Liver (tissue), 9 donors: ENCODE measurements around the gene GMPR. TPM values are rescaled to one million over a fixed set of nuclear protein-coding genes. Genes with fewer than 3 reads are reported as not detected.

Source experiments
- DNase-seq: peaks from one replicate; pipeline ENCODE4 v3.0.0-alpha.2; 2017; ENCODE audit warnings: low spot score
- H3K27ac ChIP-seq, 2 donors: one replicate each; pipeline ENCODE4 v1.7.0; 2013; ENCODE audit warnings: inconsistent platforms in 2 of 2, low read length in 2 of 2, control low read depth in 1 of 2, low read depth in 1 of 2, mild to moderate bottlenecking in 1 of 2
- H3K27me3 ChIP-seq, 4 donors: one replicate each; pipeline versions ENCODE4 v1.6.1 to v1.7.0; 2013; ENCODE audit warnings: low read length in 3 of 4, inconsistent platforms in 1 of 4, mild to moderate bottlenecking in 1 of 4, moderate library complexity in 1 of 4; ENCODE audit not compliant: control insufficient read depth in 4 of 4, insufficient read depth in 4 of 4
- H3K36me3 ChIP-seq, 4 donors: one replicate each; pipeline versions ENCODE4 v1.6.1 to v1.7.0; 2013; ENCODE audit warnings: low read length in 3 of 4, mild to moderate bottlenecking in 3 of 4, low read depth in 1 of 4, moderate library complexity in 1 of 4; ENCODE audit not compliant: control insufficient read depth in 4 of 4, insufficient read depth in 3 of 4
- H3K4me1 ChIP-seq, 4 donors: one replicate each; pipeline versions ENCODE4 v1.6.1 to v1.7.0; 2013; ENCODE audit warnings: low read length in 3 of 4, mild to moderate bottlenecking in 3 of 4, moderate library complexity in 1 of 4; ENCODE audit not compliant: control insufficient read depth in 4 of 4, insufficient read depth in 4 of 4
- H3K4me3 ChIP-seq, 3 donors: one replicate each; pipeline versions ENCODE4 v1.6.1 to v1.7.0; 2013; ENCODE audit warnings: low read length in 3 of 3, control low read depth in 1 of 3, low read depth in 1 of 3, mild to moderate bottlenecking in 1 of 3
- H3K9ac ChIP-seq, 2 donors: one replicate each; pipeline ENCODE4 v1.7.0; 2013; ENCODE audit warnings: low read length in 2 of 2, mild to moderate bottlenecking in 2 of 2, moderate library complexity in 2 of 2, control low read depth in 1 of 2, low read depth in 1 of 2
- H3K9me3 ChIP-seq, 4 donors: one replicate each; pipeline versions ENCODE4 v1.6.1 to v1.7.0; 2013; ENCODE audit warnings: low read length in 3 of 4; ENCODE audit not compliant: control insufficient read depth in 4 of 4
- ATF3 ChIP-seq: IDR thresholded peaks from 2 replicates; pipeline ENCODE4 v1.6.1; 2016; ENCODE audit warnings: antibody characterized with exemption
- EGR1 ChIP-seq, 2 donors: IDR thresholded peaks; 2 replicates each; pipeline ENCODE4 v1.6.1; 2016 to 2018; ENCODE audit warnings: antibody characterized with exemption in 2 of 2, low read depth in 2 of 2
- FOXA1 ChIP-seq: IDR thresholded peaks from 2 replicates; pipeline ENCODE4 v1.6.1; 2016; ENCODE audit warnings: antibody characterized with exemption
- FOXA2 ChIP-seq: IDR thresholded peaks from 2 replicates; pipeline ENCODE4 v1.6.1; 2016; ENCODE audit warnings: antibody characterized with exemption
- HNF4A ChIP-seq, 2 donors: conservative IDR thresholded peaks; 2 replicates each; pipeline ENCODE4 v1.6.1; 2016; ENCODE audit warnings: antibody characterized with exemption in 2 of 2, mild to moderate bottlenecking in 2 of 2
- HNF4G ChIP-seq: IDR thresholded peaks from 2 replicates; pipeline ENCODE4 v1.6.1; 2016; ENCODE audit warnings: antibody characterized with exemption
- JUND ChIP-seq, 2 donors: IDR thresholded peaks; 2 replicates each; pipeline ENCODE4 v1.6.1; 2016; ENCODE audit warnings: antibody characterized with exemption in 2 of 2
- MAX ChIP-seq: IDR thresholded peaks from 2 replicates; pipeline ENCODE4 v1.6.1; 2016; ENCODE audit warnings: antibody characterized with exemption
- NR2F2 ChIP-seq: IDR thresholded peaks from 2 replicates; pipeline ENCODE4 v1.6.1; 2016; ENCODE audit warnings: antibody characterized with exemption
- RAD21 ChIP-seq, 2 donors: IDR thresholded peaks; 2 replicates each; pipeline ENCODE4 v1.6.1; 2016; ENCODE audit warnings: antibody characterized with exemption in 2 of 2, mild to moderate bottlenecking in 2 of 2
- RXRA ChIP-seq, 2 donors: IDR thresholded peaks; 2 replicates each; pipeline ENCODE4 v1.6.1; 2017 to 2018; ENCODE audit warnings: antibody characterized with exemption in 2 of 2, mild to moderate bottlenecking in 1 of 2
- SP1 ChIP-seq: IDR thresholded peaks from 2 replicates; pipeline ENCODE4 v1.6.1; 2018; ENCODE audit warnings: antibody characterized with exemption, mild to moderate bottlenecking
- TAF1 ChIP-seq: conservative IDR thresholded peaks from 2 replicates; pipeline ENCODE4 v1.6.1; 2016; ENCODE audit warnings: antibody characterized with exemption, mild to moderate bottlenecking
- YY1 ChIP-seq: IDR thresholded peaks from 2 replicates; pipeline ENCODE4 v1.6.1; 2016; ENCODE audit warnings: antibody characterized with exemption, mild to moderate bottlenecking
- ZBTB33 ChIP-seq: IDR thresholded peaks from 2 replicates; pipeline ENCODE4 v1.6.1; 2016; ENCODE audit warnings: antibody characterized with exemption
- WGBS: extraction: QIAGEN DNeasy Blood & Tissue Kit; methylation state at CpG from one replicate; pipeline ENCODE4 v1.1.7; 2013; 5-methylcytosine and 5-hydroxymethylcytosine counted together
- polyA plus RNA-seq, 2 donors: library from polyadenylated mRNA; stranded (reverse) in 1 of 2; unstranded in 1 of 2; fragments of 200-250 nt in 1 of 2; fragments of >200 nt in 1 of 2; fragmentation: Nextera tagmentation in 1 of 2; extraction: Ambion mirVana in 1 of 2; gene quantifications; one replicate each; pipeline versions ENCODE4 v1.2.1 to v1.2.3, GENCODE V29; 2013 to 2015
- total RNA-seq, 2 donors: library from RNA; depleted of rRNA; stranded (reverse); fragments of >200 nt; gene quantifications; one replicate each; pipeline ENCODE4 v1.2.3, GENCODE V29; 2014
- TF ChIP-seq, protein P1 (sequence below): IDR thresholded peaks from 2 replicates; pipeline ENCODE4 v1.6.1; 2016; ENCODE audit warnings: antibody characterized with exemption, mild to moderate bottlenecking
- TF ChIP-seq, protein P2 (sequence below): fragments of 150-350 bp; IDR thresholded peaks from 2 replicates; pipeline ENCODE4 v1.5.1; 2017; ENCODE audit warnings: improper control_type of control experiment, low read depth, low read length; ENCODE audit not compliant: missing input control
- donor health status: healthy.
- donor health status: healthy.
- donor health status: healthy.
- donor health status: healthy.
- donor health status: healthy.

The GMPR gene
- total and polyA plus RNA-seq, 4 donors: 2.1 to 50.2 (median 4.2) TPM

DNA sequence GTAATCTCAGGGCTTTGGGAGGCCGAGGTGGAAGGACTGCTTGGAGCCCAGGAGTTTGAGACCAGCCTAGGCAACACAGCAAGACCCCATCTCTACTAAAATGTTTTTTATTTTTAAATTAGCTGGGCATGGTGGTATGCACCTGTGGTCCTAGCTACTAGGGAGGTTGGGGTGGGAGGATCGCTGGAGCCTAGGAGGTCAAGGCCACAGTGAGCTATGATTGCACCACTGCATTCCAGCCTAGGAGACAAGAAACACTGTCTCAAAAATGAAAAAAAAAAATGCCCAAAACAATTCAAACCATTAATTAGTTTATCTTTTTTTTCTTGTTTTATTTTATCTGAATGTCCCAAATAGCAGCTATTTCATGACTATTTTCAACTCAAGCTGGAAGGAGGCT lies 85.8 kb downstream of the GMPR start:
- H3K36me3 ChIP-seq: peaks cover 3 to 20% (median 14%) of the 10 kb centered on the region in 4 donors
- H3K9ac ChIP-seq: no peak overlapping the region
- 94% methylated on average over 2 of the region's 2 CpGs for whole genome bisulfite sequencing
- H3K4me1 ChIP-seq: no peaks in the 10 kb centered on the region
- no peaks in the 10 kb centered on the region for H3K27me3 ChIP-seq
- no peaks in the 10 kb centered on the region for H3K9me3 ChIP-seq
- DNase-seq: no peak
- TF ChIP-seq RXRA (IDR thresholded peaks at IDR 0.05) (no peak), ZBTB33 (no peak), NR2F2 (no peak), RAD21 (IDR thresholded peaks at IDR 0.05) (no peak), HNF4G (no peak), SP1 (no peak), FOXA1 (no peak), FOXA2 (no peak), MAX (no peak), YY1 (no peak), JUND (IDR thresholded peaks at IDR 0.05) (no peak), ATF3 (no peak), TAF1 (no peak), EGR1 (IDR thresholded peaks at IDR 0.05; ENCODE audit: low read depth in 2 of 2) (no peak), HNF4A (conservative IDR thresholded peaks at IDR 0.05) (no peak)
- TF ChIP-seq, protein P1, sequence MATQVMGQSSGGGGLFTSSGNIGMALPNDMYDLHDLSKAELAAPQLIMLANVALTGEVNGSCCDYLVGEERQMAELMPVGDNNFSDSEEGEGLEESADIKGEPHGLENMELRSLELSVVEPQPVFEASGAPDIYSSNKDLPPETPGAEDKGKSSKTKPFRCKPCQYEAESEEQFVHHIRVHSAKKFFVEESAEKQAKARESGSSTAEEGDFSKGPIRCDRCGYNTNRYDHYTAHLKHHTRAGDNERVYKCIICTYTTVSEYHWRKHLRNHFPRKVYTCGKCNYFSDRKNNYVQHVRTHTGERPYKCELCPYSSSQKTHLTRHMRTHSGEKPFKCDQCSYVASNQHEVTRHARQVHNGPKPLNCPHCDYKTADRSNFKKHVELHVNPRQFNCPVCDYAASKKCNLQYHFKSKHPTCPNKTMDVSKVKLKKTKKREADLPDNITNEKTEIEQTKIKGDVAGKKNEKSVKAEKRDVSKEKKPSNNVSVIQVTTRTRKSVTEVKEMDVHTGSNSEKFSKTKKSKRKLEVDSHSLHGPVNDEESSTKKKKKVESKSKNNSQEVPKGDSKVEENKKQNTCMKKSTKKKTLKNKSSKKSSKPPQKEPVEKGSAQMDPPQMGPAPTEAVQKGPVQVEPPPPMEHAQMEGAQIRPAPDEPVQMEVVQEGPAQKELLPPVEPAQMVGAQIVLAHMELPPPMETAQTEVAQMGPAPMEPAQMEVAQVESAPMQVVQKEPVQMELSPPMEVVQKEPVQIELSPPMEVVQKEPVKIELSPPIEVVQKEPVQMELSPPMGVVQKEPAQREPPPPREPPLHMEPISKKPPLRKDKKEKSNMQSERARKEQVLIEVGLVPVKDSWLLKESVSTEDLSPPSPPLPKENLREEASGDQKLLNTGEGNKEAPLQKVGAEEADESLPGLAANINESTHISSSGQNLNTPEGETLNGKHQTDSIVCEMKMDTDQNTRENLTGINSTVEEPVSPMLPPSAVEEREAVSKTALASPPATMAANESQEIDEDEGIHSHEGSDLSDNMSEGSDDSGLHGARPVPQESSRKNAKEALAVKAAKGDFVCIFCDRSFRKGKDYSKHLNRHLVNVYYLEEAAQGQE: no peak
- TF ChIP-seq, protein P2, sequence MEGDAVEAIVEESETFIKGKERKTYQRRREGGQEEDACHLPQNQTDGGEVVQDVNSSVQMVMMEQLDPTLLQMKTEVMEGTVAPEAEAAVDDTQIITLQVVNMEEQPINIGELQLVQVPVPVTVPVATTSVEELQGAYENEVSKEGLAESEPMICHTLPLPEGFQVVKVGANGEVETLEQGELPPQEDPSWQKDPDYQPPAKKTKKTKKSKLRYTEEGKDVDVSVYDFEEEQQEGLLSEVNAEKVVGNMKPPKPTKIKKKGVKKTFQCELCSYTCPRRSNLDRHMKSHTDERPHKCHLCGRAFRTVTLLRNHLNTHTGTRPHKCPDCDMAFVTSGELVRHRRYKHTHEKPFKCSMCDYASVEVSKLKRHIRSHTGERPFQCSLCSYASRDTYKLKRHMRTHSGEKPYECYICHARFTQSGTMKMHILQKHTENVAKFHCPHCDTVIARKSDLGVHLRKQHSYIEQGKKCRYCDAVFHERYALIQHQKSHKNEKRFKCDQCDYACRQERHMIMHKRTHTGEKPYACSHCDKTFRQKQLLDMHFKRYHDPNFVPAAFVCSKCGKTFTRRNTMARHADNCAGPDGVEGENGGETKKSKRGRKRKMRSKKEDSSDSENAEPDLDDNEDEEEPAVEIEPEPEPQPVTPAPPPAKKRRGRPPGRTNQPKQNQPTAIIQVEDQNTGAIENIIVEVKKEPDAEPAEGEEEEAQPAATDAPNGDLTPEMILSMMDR: no peak
- H3K27ac ChIP-seq: no peak overlapping the region
- no peak overlapping the region for H3K4me3 ChIP-seq
